Osteocyte (in vitro differentiated cells): ENCODE results near the gene SPATA2. TPM values are rescaled to one million over a fixed set of nuclear protein-coding genes. Genes with fewer than 3 reads are reported as not detected.

Source experiments
- DNase-seq: peaks from one replicate; pipeline ENCODE4 v3.0.0; 2021; ENCODE audit warnings: mixed read lengths; ENCODE audit not compliant: unreplicated experiment; ENCODE audit errors: extremely low spot score
- H3K27ac Mint-ChIP-seq: one replicate; pipeline ENCODE4 v1.8.0; 2021; ENCODE audit warnings: mild to moderate bottlenecking, mixed read lengths; ENCODE audit not compliant: unreplicated experiment
- H3K27me3 Mint-ChIP-seq: one replicate; pipeline ENCODE4 v1.8.0; 2021; ENCODE audit warnings: mixed read lengths; ENCODE audit not compliant: unreplicated experiment
- H3K36me3 Mint-ChIP-seq: one replicate; pipeline ENCODE4 v1.8.0; 2021; ENCODE audit warnings: mixed read lengths; ENCODE audit not compliant: unreplicated experiment
- H3K4me1 Mint-ChIP-seq: one replicate; pipeline ENCODE4 v1.8.0; 2021; ENCODE audit warnings: mixed read lengths; ENCODE audit not compliant: unreplicated experiment
- H3K4me3 Mint-ChIP-seq: one replicate; pipeline ENCODE4 v1.8.0; 2021; ENCODE audit warnings: mild to moderate bottlenecking, moderate library complexity, mixed read lengths; ENCODE audit not compliant: unreplicated experiment
- H3K9me3 Mint-ChIP-seq: one replicate; pipeline ENCODE4 v1.8.0; 2021; ENCODE audit warnings: mixed read lengths; ENCODE audit not compliant: unreplicated experiment
- total RNA-seq: library from RNA; stranded (reverse); gene quantifications from 2 replicates; pipeline ENCODE4 v1.2.1, GENCODE V29; 2021
- TF ChIP-seq, protein P1 (sequence below): fragments of 200-600 bp; sonication (generic); IDR thresholded peaks from 2 replicates; pipeline ENCODE4 v1.5.0; 2021; ENCODE audit warnings: antibody characterized with exemption, mild to moderate bottlenecking, moderate library complexity

The SPATA2 gene
- total RNA-seq, 1 donor from 2014 or later: 6.6 TPM

DNA sequence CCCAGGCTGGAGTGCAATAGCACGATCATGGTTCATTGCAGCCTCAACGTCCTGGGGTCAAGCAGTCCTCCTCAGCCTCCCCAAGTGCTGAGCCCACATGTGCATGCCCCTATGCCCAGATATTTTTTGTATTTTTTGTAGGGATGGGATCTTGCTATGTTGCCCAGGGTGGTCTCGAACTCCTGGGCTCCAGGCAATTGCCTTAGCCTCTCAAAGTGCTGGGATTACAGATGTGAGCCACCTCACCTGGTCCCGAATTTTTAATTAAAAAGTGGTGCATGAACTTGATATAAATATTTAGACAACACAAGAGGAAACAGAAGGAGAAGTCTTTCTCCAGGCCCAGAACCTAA, 13.8 kb upstream of the SPATA2 start:
- no peaks in the 10 kb centered on the region for H3K27me3 Mint-ChIP-seq
- TF ChIP-seq, protein P1, sequence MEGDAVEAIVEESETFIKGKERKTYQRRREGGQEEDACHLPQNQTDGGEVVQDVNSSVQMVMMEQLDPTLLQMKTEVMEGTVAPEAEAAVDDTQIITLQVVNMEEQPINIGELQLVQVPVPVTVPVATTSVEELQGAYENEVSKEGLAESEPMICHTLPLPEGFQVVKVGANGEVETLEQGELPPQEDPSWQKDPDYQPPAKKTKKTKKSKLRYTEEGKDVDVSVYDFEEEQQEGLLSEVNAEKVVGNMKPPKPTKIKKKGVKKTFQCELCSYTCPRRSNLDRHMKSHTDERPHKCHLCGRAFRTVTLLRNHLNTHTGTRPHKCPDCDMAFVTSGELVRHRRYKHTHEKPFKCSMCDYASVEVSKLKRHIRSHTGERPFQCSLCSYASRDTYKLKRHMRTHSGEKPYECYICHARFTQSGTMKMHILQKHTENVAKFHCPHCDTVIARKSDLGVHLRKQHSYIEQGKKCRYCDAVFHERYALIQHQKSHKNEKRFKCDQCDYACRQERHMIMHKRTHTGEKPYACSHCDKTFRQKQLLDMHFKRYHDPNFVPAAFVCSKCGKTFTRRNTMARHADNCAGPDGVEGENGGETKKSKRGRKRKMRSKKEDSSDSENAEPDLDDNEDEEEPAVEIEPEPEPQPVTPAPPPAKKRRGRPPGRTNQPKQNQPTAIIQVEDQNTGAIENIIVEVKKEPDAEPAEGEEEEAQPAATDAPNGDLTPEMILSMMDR: no peak
- peak overlapping the region; percentile 67 for H3K27ac Mint-ChIP-seq

DNA sequence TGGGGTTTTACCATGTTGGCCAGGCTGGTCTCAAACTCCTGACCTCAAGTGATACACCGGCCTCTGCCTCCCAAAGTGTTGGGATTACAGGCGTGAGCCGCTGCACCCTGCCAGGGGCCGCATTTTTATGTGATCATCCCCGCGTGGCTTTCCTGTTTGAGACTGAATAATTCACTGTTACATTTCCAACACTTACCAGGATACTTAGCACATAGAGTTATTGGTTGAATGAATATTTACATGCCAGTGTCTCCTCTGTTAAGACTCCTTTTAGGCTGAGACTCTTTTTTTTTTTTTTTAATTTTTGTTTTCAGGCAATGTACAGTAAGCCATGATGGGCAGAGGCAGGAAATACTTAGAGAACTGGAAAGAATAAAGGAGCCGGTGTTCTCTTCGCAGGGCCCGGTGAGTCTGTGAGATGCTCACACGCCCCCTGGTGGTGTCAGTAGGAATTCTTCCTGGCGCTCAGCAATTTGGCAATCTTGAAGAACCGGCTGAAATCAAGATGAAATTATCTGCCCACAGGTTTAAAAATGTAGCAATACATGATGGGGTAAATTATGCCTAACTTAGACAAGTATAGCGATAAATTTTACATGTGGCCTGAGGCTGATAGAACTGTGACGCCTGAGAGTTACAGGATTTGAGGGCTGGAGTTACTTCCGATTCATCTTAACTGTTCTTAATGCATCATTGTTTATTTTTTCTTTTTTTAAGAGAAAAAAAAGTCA, 13.2 kb upstream of the SPATA2 start:
- Mint-ChIP-seq H3K27ac (peak overlapping the region; percentile 67), H3K36me3 (no peaks in the 10 kb centered on the region), H3K27me3 (no peaks in the 10 kb centered on the region), H3K4me3 (peak overlapping the region; percentile 30), H3K4me1 (peaks cover 8% of the 10 kb centered on the region), H3K9me3 (no peaks in the 10 kb centered on the region)
- peak; percentile 91 for DNase-seq
- TF ChIP-seq, protein P1: peak; percentile 93

More for the DNA sequence above, 13.8 kb upstream of the SPATA2 start:
- H3K4me3 Mint-ChIP-seq: no peak overlapping the region
- H3K4me1 Mint-ChIP-seq: peaks cover 8% of the 10 kb centered on the region
- no peaks in the 10 kb centered on the region for H3K36me3 Mint-ChIP-seq
- no peaks in the 10 kb centered on the region for H3K9me3 Mint-ChIP-seq
- DNase-seq: no peak

DNA sequence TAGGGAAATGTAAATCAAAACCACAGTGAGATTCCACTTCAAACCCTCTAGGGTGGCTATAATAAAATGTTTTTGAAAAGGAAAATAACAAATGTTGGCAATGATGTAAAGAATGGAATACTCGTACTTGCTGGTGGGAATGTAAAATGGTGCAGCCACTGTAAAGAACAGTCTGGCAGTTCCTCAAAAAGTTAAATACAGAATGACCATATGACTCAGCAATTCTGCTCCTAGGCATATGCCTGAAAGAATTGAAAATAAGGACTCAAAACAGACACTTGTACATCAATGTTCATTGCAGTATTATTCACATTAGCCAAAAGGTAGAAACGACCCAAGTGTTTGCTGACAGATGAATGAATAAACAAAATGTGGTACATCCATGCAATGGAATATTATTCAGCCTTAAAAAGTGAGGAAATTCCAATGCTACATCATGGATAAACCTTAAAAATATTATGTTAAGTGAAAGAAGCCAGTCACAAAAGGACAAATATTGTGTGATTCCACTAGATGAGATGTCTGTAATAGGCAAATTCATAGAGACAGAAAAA, 10.6 kb upstream of the SPATA2 start:
- DNase-seq: no peak
- H3K4me1 Mint-ChIP-seq: peaks cover 8% of the 10 kb centered on the region
- no peak overlapping the region for H3K4me3 Mint-ChIP-seq
- H3K27ac Mint-ChIP-seq: no peak overlapping the region
- no peaks in the 10 kb centered on the region for H3K36me3 Mint-ChIP-seq
- no peaks in the 10 kb centered on the region for H3K27me3 Mint-ChIP-seq
- TF ChIP-seq, protein P1: no peak
- H3K9me3 Mint-ChIP-seq: no peaks in the 10 kb centered on the region

DNA sequence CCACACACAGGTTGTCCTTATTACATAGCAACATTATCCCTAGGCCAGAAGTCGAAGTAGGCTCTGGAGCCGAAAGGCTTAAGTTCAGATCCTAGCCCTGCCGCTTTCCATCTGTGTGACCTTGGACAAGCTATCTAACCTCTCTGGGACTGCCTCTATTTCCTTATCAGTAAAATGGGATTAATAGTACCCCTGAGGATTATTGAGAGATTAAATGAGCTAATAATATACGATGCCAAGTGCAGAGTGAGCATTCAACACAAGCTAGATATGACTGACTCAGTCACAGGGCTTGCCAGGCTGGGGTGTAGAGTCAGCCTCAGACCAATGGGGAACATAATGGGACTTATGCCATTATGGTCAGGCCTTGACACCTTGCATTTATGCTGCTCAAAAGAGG, 8.9 kb upstream of the SPATA2 start:
- DNase-seq: no peak
- H3K27me3 Mint-ChIP-seq: no peaks in the 10 kb centered on the region
- H3K27ac Mint-ChIP-seq: no peak overlapping the region
- H3K4me1 Mint-ChIP-seq: peaks cover 8% of the 10 kb centered on the region
- TF ChIP-seq, protein P1: no peak
- H3K9me3 Mint-ChIP-seq: no peaks in the 10 kb centered on the region
- no peak overlapping the region for H3K4me3 Mint-ChIP-seq
- H3K36me3 Mint-ChIP-seq: no peaks in the 10 kb centered on the region

DNA sequence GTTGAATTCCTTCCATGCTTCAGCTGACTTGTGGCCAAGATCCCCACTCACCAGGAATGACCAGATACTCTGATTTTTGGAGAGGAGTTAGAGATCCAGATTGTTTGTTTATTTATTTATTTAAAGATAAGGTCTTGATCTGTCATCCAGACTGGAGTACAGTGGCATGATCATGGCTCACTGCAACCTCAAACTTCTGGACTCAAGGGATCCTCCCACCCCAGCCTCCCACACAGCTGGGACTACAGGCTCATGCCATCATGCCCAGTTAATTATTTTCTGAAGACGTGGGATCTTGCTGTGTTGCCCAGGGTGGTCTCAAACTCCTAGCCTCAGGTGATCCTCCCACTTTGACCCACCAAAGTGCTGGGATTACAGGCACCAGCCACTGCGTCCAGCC, 4.1 kb upstream of the SPATA2 start:
- no peak overlapping the region for H3K27ac Mint-ChIP-seq
- no peaks in the 10 kb centered on the region for H3K27me3 Mint-ChIP-seq
- no peaks in the 10 kb centered on the region for H3K9me3 Mint-ChIP-seq
- H3K4me1 Mint-ChIP-seq: peaks cover 12% of the 10 kb centered on the region
- TF ChIP-seq, protein P1: no peak
- no peak for DNase-seq
- H3K36me3 Mint-ChIP-seq: no peaks in the 10 kb centered on the region
- H3K4me3 Mint-ChIP-seq: no peak overlapping the region
